Right lobe of liver (tissue), 6 donors: ENCODE data around the gene RUSF1. TPM values are rescaled to one million over a fixed set of nuclear protein-coding genes. Genes with fewer than 3 reads are reported as not detected.

ENCODE experiments used
- ATAC-seq, 4 donors: fragments of 200-7000 bp; cut with Tn5 transposase; one replicate each; pipeline ENCODE4 v1.9.1; 2020; ENCODE audit warnings: mild to moderate bottlenecking in 4 of 4, moderate library complexity in 4 of 4
- DNase-seq, 3 donors: peaks; one replicate each; pipeline ENCODE4 v3.0.0-alpha.2; 2020
- H3K27ac ChIP-seq, 3 donors: fragments of 200-600 bp; one replicate each; pipeline ENCODE4 v1.8.0; 2022
- H3K27me3 ChIP-seq, 2 donors: fragments of 200-600 bp; one replicate each; pipeline ENCODE4 v1.8.0; 2022
- H3K36me3 ChIP-seq, 4 donors: fragments of 200-600 bp; sonication (generic) in 1 of 4; one replicate each; pipeline versions ENCODE4 v1.5.1 to v1.8.0; 2017 to 2022; ENCODE audit warnings: control low read depth in 1 of 4
- H3K4me1 ChIP-seq, 4 donors: fragments of 200-600 bp; sonication (generic) in 1 of 4; one replicate each; pipeline versions ENCODE4 v1.5.1 to v1.8.0; 2017 to 2022; ENCODE audit warnings: control low read depth in 1 of 4
- H3K4me3 ChIP-seq, 3 donors: fragments of 200-600 bp; one replicate each; pipeline ENCODE4 v1.8.0; 2022
- H3K9me3 ChIP-seq, 4 donors: fragments of 200-600 bp; sonication (generic) in 1 of 4; one replicate each; pipeline versions ENCODE4 v1.5.1 to v1.8.0; 2017 to 2022; ENCODE audit warnings: control low read depth in 1 of 4
- CTCF ChIP-seq, 4 donors: fragments of 200-600 bp in 3 of 4; fragments of 450-650 bp in 1 of 4; IDR thresholded peaks; one replicate each; pipeline versions ENCODE4 v1.5.1 to v1.8.0; 2016 to 2022; ENCODE audit warnings: antibody characterized with exemption in 4 of 4, mild to moderate bottlenecking in 2 of 4
- POLR2A ChIP-seq: fragments of 450-650 bp; IDR thresholded peaks from one replicate; pipeline ENCODE4 v1.6.1; 2017; ENCODE audit warnings: antibody characterized with exemption, mild to moderate bottlenecking
- WGBS: methylation state at CpG from one replicate; pipeline ENCODE4 v1.1.6; 2018; ENCODE audit warnings: low coverage, low lambda C conversion rate; ENCODE audit not compliant: insufficient coverage; ENCODE audit errors: missing lambda C conversion rate; 5-methylcytosine and 5-hydroxymethylcytosine counted together
- intact Hi-C, 2 donors: fragments of 100-400 bp; cut with DNase I; formaldehyde crosslinking; loops; one replicate each; pipeline versions ENCODE4 v1.11.2 to v1.14.1; 2022
- total RNA-seq, 6 experiments: library from RNA; depleted of rRNA in 2 of 6; stranded (reverse); fragments of >200 nt in 2 of 6; fragmentation: NEBNext Ultra II Directional in 3 of 6; extraction: Animal tissue kit (Norgen Biotek cat#: 25700) in 3 of 6; gene quantifications; one replicate each; pipeline versions ENCODE4 v1.1.0 to v1.2.4, GENCODE V29; 2016 to 2023
- donor health status: DM: no; HTN: yes; CAD: no.
- donor health status: DM: no; HTN: no; CAD: no.
- donor health status: DM: no; HTN: no; CAD: no.
- donor health status: DM: no; HTN: yes; CAD: no.
- donor health status: DM: no; HTN: yes; CAD: no.

RUSF1 gene
- total RNA-seq, 6 experiments from 2014 or later = 35.8 to 70.3 (median 54.5) TPM

- intact Hi-C loops = loop anchor here in 1 of 2 donors (10.0 kb wide), 1 partner anchor 220 kb away; no protein-coding TSS in a partner anchor
- peaks cover 0 to 30% (median 2%) of the 10 kb centered on the region in 4 donors for H3K4me1 ChIP-seq
- 94% methylated on average over 11 of the region's 12 CpGs for WGBS
- H3K27me3 ChIP-seq = no peaks in the 10 kb centered on the region
- H3K4me3 ChIP-seq = no peak overlapping the region
- H3K27ac ChIP-seq = no peak overlapping the region
- TF ChIP-seq POLR2A (no peak), CTCF (IDR thresholded peaks at IDR 0.05) (no peak)
- ATAC-seq (no peak), DNase-seq (no peak)
- H3K9me3 ChIP-seq = no peaks in the 10 kb centered on the region
- H3K36me3 ChIP-seq = no peaks in the 10 kb centered on the region
Measured at GRCh38 chr16:31474773-31475738, 33.1 kb downstream of the RUSF1 start.

GRCh38 chr16:31474173-31474714, 33.9 kb downstream of the RUSF1 start:
- intact Hi-C loops = loop anchor here in 1 of 2 donors (10.0 kb wide), 1 partner anchor 221 kb away; no protein-coding TSS in a partner anchor
- H3K4me3 ChIP-seq = no peak overlapping the region
- DNase-seq = no peak
- WGBS = 92% methylated on average over 6 of the region's 12 CpGs
- H3K27ac ChIP-seq = no peak overlapping the region
- no peak for TF ChIP-seq POLR2A
- ATAC-seq = no peak
- H3K9me3 ChIP-seq = no peaks in the 10 kb centered on the region
- no peaks in the 10 kb centered on the region for H3K27me3 ChIP-seq
- H3K4me1 ChIP-seq = peaks cover 0 to 30% (median 2%) of the 10 kb centered on the region in 4 donors
- no peaks in the 10 kb centered on the region for H3K36me3 ChIP-seq

- DNase-seq = no peak
- TF ChIP-seq POLR2A = no peak
- no peak for TF ChIP-seq CTCF (IDR thresholded peaks at IDR 0.05)
- Histone ChIP-seq H3K27me3 (no peaks in the 10 kb centered on the region), H3K4me3 (no peak overlapping the region), H3K27ac (no peak overlapping the region), H3K36me3 (no peaks in the 10 kb centered on the region), H3K4me1 (peaks cover 0 to 28% (median 2%) of the 10 kb centered on the region in 4 donors), H3K9me3 (no peaks in the 10 kb centered on the region)
- ATAC-seq = no peak
- WGBS = 50% methylated on average over 7 of the region's 17 CpGs
- intact Hi-C loops = loop anchor here in 1 of 2 donors (10.0 kb wide), 1 partner anchor 221 kb away; no protein-coding TSS in a partner anchor
Measured at GRCh38 chr16:31473264-31473984, 34.8 kb downstream of the RUSF1 start.

- Histone ChIP-seq H3K27ac (peak overlapping the region; percentile 20 to 76 (median 35)), H3K27me3 (no peaks in the 10 kb centered on the region), H3K4me3 (peak overlapping the region; percentile 40 to 42 (median 40)), H3K36me3 (no peaks in the 10 kb centered on the region), H3K9me3 (no peaks in the 10 kb centered on the region), H3K4me1 (peaks cover 0 to 23% (median 0%) of the 10 kb centered on the region in 4 donors)
- intact Hi-C loops = loop anchor here in 1 of 2 donors (10.0 kb wide), 1 partner anchor 222 kb away; no protein-coding TSS in a partner anchor
- DNase-seq (peak; percentile 85 to 91 (median 87)), ATAC-seq (peak; percentile 67 to 83 (median 75))
- 33% methylated on average over 15 of the region's 20 CpGs for WGBS
- TF ChIP-seq CTCF (IDR thresholded peaks at IDR 0.05) (peak; percentile 60 to 81 (median 78)), POLR2A (no peak)
Measured at GRCh38 chr16:31472709-31473203, 35.4 kb downstream of the RUSF1 start.
